Epidermal melanocyte (primary cell): ENCODE measurements around the gene SMG7.

ENCODE experiments used
- DNase-seq: peaks from one replicate; pipeline ENCODE4 v3.0.0; 2011; ENCODE audit warnings: low spot score; ENCODE audit not compliant: insufficient read length

Gene SMG7

GRCh38 chr1:183562701-183563100, 90.4 kb downstream of the SMG7 start:
- no peak for DNase-seq

DNA sequence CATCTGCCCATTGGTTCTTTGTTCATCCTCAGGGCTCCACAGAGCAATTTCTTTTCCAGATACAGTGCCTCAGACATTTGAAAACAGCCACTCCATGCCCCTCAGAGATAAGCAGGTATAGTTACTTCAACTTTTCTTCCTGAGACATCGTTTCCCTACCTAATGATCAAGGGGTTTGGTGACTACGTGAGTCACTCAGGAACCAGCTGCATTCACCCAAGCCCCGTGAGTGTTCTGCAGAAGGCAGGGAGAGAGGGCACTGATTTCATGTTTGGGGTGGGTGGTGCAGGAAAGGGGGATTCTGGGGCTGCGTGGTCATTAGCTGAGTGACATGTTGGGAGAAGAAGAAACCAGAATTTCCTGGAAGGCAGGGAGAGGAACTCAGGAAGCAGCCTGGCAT, 93.0 kb downstream of the SMG7 start:
- DNase-seq = no peak

GRCh38 chr1:183566026-183566425, 93.7 kb downstream of the SMG7 start:
- no peak for DNase-seq

GRCh38 chr1:183567584-183567983, 95.3 kb downstream of the SMG7 start:
- DNase-seq = no peak

GRCh38 chr1:183568176-183569021, 96.1 kb downstream of the SMG7 start:
- no peak for DNase-seq

- DNase-seq = no peak
Observed at GRCh38 chr1:183569141-183569540, 96.8 kb downstream of the SMG7 start.

DNA sequence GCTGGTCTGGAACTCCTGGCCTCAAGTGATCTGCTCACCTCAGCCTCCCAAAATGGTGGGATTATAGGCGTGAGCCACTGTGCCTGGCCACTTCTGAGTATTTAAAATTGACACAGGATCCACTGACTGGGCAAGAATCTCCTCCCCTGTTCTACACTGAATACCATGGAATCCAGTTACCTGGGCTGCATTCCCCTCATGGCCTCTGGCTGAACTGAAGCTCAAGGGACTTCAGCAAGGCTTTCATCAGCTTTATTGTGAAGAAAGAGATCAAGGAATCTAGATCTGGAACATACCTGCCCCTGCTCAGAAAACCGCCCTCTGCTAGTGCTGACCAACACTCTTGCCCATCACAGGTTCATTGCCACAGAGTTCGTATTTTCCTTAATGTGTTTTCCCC, 97.5 kb downstream of the SMG7 start:
- no peak for DNase-seq

- DNase-seq = no peak
Observed at GRCh38 chr1:183570451-183570850, 98.2 kb downstream of the SMG7 start.

DNA sequence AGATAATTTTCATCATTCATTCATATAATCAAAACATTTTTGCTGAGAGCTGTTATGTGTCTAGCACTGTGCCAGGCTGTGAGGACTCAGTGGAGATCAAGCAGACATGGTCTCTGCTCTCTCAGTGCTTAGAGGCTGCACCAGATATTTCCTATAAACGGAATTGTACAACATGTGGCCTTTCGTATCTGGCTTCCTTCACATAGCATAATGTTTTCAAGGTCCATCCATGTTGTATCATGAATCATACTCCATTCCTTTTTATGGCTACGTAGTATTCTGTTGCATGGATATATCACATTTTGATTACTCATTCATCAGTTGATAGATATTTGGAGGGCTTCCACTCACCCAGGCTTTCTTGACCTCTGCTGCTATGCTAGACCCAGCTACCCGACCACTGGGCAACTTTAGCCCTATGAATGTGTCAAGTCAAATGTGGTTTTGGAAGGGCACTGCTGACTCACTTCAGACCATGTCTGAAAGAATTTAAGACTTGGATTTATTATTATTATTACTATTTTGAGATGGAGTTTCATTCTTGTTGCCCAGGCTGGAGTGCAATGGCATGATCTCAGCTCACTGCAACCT, 99.5 kb downstream of the SMG7 start:
- DNase-seq = no peak

GRCh38 chr1:183572721-183573120, 100.4 kb downstream of the SMG7 start:
- no peak for DNase-seq

- no peak for DNase-seq
Observed at GRCh38 chr1:183575606-183576005, 103.3 kb downstream of the SMG7 start.

DNA sequence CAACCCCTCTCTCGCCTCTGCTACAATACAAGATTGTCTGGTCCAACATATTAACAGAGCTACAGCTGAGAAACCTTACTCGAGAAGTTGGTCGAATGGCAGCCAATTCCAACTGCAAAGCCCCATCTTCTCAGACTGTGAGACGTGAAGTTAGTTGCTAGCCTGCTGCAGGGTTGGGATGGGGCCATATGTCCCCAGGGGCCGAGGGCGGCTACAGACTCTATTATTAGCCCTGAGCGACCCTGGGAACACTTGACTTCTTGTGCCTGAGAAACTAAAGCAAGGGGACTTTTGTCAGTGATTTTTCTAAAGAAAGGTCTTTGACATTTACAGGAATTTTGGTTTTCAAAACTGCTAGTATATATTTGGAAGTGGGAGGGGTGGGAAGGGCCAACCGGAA, 104.2 kb downstream of the SMG7 start:
- DNase-seq = no peak

GRCh38 chr1:183577897-183578465, 105.7 kb downstream of the SMG7 start:
- no peak for DNase-seq

DNA sequence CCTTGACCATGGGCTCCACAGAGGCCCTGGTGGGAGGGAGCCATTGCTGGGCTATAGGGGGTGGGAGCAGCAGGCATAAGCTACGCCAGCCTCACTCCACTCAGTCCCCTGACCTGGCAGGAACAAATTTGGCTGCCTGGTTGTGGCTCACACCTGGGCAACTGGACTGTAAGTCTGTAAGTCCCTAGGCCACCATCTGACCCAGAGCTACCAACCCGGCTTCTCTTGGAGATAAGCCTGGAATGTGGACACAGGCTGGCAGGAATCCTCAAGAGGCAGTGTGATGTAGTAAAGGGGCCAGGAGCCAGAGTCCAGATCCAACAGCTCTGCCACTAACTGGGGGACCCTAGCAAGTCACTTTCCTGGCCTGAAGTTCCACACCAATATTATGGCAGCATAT, 106.6 kb downstream of the SMG7 start:
- no peak for DNase-seq

DNA sequence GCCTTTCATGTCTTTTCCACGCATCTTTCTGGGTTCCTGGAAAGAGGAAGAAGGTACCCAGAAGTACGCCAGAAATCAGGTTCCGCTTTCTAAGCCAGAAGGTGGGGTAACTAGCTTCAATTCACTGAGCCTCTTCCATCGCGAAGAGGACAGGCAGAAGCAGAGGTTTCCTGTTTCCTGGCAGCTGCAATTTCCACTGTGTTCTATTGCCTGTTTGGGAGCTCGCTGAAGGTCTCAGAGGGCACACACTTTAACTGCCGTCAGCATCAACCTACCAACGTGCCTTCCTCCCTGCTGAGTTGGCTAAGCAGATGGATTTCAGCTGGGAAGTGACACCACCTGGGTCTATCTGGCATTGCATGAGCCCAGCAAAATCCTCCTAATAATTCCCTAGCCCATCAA, 108.0 kb downstream of the SMG7 start:
- no peak for DNase-seq

GRCh38 chr1:183582021-183582713, 109.9 kb downstream of the SMG7 start:
- DNase-seq = no peak

DNA sequence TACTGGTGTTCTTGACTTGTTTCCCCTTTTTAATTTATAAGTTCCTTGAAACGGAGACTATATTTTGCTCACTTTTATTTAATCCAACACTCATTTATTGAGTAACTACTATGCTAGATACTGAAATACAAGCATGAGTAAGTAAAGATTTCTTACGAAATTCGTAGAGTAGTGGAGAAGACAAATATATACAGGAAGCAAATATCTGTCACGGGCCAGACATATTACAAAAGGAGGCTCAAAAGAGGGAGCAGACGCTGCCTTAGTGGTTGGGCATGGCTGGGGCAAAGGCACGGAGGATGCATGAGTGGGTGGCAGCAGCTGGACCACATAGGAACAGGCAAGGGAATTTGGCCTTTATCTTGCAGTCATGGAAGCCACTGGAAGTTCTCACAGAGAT, 111.2 kb downstream of the SMG7 start:
- DNase-seq = no peak

GRCh38 chr1:183584147-183584546, 111.8 kb downstream of the SMG7 start:
- no peak for DNase-seq

- no peak for DNase-seq
Observed at GRCh38 chr1:183585038-183585437, 112.7 kb downstream of the SMG7 start.

DNA sequence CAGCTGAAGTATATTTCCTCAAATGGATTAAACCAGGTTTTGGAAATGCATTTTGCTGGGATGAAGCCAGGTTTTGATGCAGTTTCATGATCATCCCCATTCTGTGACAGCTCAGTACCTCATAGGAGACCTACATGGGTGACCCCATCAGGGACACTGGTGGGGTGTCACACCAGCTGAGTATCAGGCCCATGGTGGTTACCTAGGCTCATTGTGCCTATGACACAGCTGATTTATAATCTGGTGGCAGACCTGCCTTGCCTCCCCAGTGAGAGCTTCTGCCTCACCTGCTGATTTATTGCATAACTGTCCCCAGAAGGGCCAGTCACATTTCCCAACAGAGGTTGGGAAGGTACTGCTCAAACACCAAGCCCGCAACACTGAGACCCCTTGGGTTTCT, 114.2 kb downstream of the SMG7 start:
- no peak for DNase-seq

DNA sequence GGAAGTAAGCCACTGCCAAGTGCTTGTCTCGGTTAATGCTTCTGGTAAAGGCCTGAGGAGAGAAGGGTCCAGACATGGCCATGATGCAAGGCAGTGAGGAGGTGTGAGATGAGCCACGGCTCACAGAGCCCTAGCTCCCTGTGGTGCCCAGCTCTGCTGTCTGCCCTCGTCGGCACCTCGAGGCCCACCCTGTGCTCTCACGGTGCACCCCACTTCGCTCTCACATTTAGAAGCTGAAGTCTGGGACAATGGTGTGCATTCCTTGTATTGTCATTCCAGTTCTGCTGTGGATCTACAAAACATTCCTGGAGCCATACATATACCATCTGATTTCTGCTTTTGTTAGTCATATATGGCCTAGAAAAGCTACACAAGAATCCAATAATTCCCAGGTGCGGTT, 114.6 kb downstream of the SMG7 start:
- no peak for DNase-seq

DNA sequence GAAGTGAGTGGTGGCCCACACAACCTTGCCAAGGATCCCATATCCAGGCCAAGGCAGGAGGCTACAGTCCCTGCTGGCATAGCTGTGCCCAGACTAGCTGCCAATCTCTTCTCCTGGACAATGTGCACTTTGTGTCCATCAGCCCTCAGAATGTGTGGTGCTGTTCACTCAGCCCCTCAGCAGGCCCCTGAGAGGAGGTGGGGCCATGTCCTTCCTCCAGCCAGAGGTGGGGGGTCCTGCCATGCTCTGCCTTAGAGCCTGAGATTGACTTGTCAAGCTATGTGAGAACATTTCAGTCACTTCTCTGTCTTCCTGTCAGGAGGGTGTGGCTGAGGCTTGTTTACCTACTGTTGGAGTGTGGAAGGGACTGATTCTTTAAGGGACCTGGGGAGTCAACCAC, 116.5 kb downstream of the SMG7 start:
- no peak for DNase-seq
